ENCODE results near the gene SPIN4.

The SPIN4 gene

DNA sequence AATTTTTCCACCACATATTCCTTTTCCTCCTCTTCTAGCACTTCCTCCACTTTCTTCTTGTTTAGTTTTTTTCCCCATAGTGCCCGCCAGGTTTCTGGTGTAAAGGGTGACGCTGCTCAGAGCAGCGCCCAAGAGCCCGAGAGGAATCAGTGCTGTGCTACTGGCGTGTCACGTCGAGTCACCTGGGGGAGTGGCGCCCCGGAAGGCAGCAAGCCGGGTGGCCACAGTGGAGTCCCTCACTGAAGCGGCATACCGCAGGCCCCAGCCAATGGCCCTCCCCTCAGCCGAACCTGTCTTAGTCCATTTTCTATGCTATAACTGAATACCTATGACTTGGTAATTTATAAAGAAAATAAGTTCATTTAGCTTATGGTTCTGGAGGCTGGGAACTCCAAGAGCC is 51.5 kb downstream of the SPIN4 start:
- Histone ChIP-seq H3K4me1 (ENCODE audit: insufficient read depth, low read length, poor library complexity, severe bottlenecking) (no peaks in the 10 kb centered on the region), H4K20me1 (ENCODE audit: insufficient read depth, low read length, poor library complexity, severe bottlenecking) (no peaks in the 10 kb centered on the region), H3K9me2 (replicated peaks; ENCODE audit: low read depth, low read length) (no peaks in the 10 kb centered on the region), H3K9ac (ENCODE audit: low read depth, low read length, poor library complexity, severe bottlenecking) (no peak overlapping the region), H3K36me3 (ENCODE audit: insufficient read depth, low read length) (no peaks in the 10 kb centered on the region), H2AFZ (ENCODE audit: low read length) (no peak overlapping the region), H3K4me2 (ENCODE audit: low read depth, low read length, poor library complexity, severe bottlenecking) (no peak overlapping the region), H3K27me3 (ENCODE audit: insufficient read depth, low read length, poor library complexity, severe bottlenecking) (no peaks in the 10 kb centered on the region), H3K79me2 (ENCODE audit: insufficient read depth, low read length) (no peaks in the 10 kb centered on the region), H3F3A (ENCODE audit: low read depth) (no peaks in the 10 kb centered on the region), H3K4me3 (ENCODE audit: low read length, poor library complexity, severe bottlenecking) (no peak overlapping the region), H3K9me3 (ENCODE audit: insufficient read depth, low read depth, low read length) (no peaks in the 10 kb centered on the region)
- TF ChIP-seq, protein P1, sequence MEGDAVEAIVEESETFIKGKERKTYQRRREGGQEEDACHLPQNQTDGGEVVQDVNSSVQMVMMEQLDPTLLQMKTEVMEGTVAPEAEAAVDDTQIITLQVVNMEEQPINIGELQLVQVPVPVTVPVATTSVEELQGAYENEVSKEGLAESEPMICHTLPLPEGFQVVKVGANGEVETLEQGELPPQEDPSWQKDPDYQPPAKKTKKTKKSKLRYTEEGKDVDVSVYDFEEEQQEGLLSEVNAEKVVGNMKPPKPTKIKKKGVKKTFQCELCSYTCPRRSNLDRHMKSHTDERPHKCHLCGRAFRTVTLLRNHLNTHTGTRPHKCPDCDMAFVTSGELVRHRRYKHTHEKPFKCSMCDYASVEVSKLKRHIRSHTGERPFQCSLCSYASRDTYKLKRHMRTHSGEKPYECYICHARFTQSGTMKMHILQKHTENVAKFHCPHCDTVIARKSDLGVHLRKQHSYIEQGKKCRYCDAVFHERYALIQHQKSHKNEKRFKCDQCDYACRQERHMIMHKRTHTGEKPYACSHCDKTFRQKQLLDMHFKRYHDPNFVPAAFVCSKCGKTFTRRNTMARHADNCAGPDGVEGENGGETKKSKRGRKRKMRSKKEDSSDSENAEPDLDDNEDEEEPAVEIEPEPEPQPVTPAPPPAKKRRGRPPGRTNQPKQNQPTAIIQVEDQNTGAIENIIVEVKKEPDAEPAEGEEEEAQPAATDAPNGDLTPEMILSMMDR (conservative IDR thresholded peaks at IDR 0.05; ENCODE audit: low read length), result no peak
- no peak for TF ChIP-seq EZH2phosphoT487 (IDR thresholded peaks at IDR 0.05; ENCODE audit: borderline replicate concordance)
